Measurements from ENCODE around the gene PRKG1. TPM values are rescaled to one million over a fixed set of nuclear protein-coding genes. Genes with fewer than 3 reads are reported as not detected.

The PRKG1 gene
- total and polyA plus RNA-seq, 2 of the 4 experiments (the other 2 are of a cell fraction) = 3.5 to 18.3 TPM

- ChIA-PET POLR2A (ENCODE audit: unreplicated experiment) (no interaction called here), CTCF (no interaction called here)
- H3K4me1 ChIP-seq (ENCODE audit: control insufficient read depth, insufficient read depth, low read length) = no peaks in the 10 kb centered on the region
- no peaks in the 10 kb centered on the region for H3K36me3 ChIP-seq (ENCODE audit: control insufficient read depth, insufficient read depth, low read length)
- no peak overlapping the region for H2BK5ac ChIP-seq (ENCODE audit: low read depth, low read length, poor library complexity, severe bottlenecking)
- H2BK120ac ChIP-seq (ENCODE audit: low read depth, low read length) = no peak overlapping the region
- no peak overlapping the region for H4K8ac ChIP-seq (ENCODE audit: low read depth in 2 of 2, low read length in 2 of 2)
- no peak overlapping the region for H2AK5ac ChIP-seq (ENCODE audit: low read depth, low read length)
- H2AK9ac ChIP-seq (replicated peaks; ENCODE audit: low read depth, low read length, poor library complexity) = no peak overlapping the region
- no peak overlapping the region for H3K18ac ChIP-seq (ENCODE audit: low read depth, low read length)
- dilution Hi-C loops (cut with HindIII; ENCODE audit: low sequenced_read_pairs, unreplicated experiment) (no loop called here), in situ Hi-C loops (cut with MboI; ENCODE audit: low sequenced_read_pairs) (no loop called here), intact Hi-C loops (cut with micrococcal nuclease) (no loop called here)
- H3K9me3 ChIP-seq (ENCODE audit: control insufficient read depth, insufficient read depth, low read length) = no peaks in the 10 kb centered on the region
- no peak overlapping the region for H4K91ac ChIP-seq (ENCODE audit: insufficient read depth, low read depth, low read length)
- no peak overlapping the region for H3K56ac ChIP-seq (ENCODE audit: extremely low read depth, insufficient read depth, low read length)
- H3K27ac ChIP-seq (ENCODE audit: insufficient read depth, low read length) = no peak overlapping the region
- no peak overlapping the region for H3K4me3 ChIP-seq (ENCODE audit: insufficient read depth, low read depth, low read length)
- H3K4ac ChIP-seq (ENCODE audit: low read depth, low read length) = no peak overlapping the region
- H3K9ac ChIP-seq (ENCODE audit: low read depth, low read length) = no peak overlapping the region
- no peak overlapping the region for H3K23ac ChIP-seq (ENCODE audit: low read depth, low read length)
- ATAC-seq (ENCODE audit: low read depth) = no peak
- no peaks in the 10 kb centered on the region for H3K27me3 ChIP-seq (ENCODE audit: control insufficient read depth, insufficient read depth, low read length)
- no peaks in the 10 kb centered on the region for H3K9me1 ChIP-seq (ENCODE audit: insufficient read depth, low read length)
- H3K79me1 ChIP-seq (ENCODE audit: low read depth in 1 of 2, low read length in 2 of 2) = peaks cover 7 to 30% of the 10 kb centered on the region in 2 experiments; a peak in 3 of 4 replicates
- WGBS, 2 experiments (ENCODE audit: extremely low coverage in 2 of 2, insufficient read length in 1 of 2) = no CpG with 5 or more reads among the region's 1 CpG
- no peaks in the 10 kb centered on the region for H4K20me1 ChIP-seq (ENCODE audit: insufficient read depth, low read length)
- H3K4me2 ChIP-seq (ENCODE audit: low read depth, low read length) = no peak overlapping the region
- no peak overlapping the region for H3K14ac ChIP-seq (replicated peaks; ENCODE audit: low read depth, low read length)
- BruUV-seq (replicated peaks) = no TSS peak
- no peak for DNase-seq
- no peak overlapping the region for H2AFZ ChIP-seq (replicated peaks; ENCODE audit: low read length, poor library complexity)
- no peak overlapping the region for H4K5ac ChIP-seq (ENCODE audit: low read depth, low read length)
- H2BK15ac ChIP-seq (ENCODE audit: low read depth, low read length) = no peak overlapping the region
- H2BK20ac ChIP-seq (ENCODE audit: low read depth, low read length) = no peak overlapping the region
- TF ChIP-seq MAFK (IDR thresholded peaks at IDR 0.05; ENCODE audit: low read depth, low read length) (no peak), SMC3 (IDR thresholded peaks at IDR 0.05; ENCODE audit: low read depth, low read length) (no peak), NFE2L2 (IDR thresholded peaks at IDR 0.05; ENCODE audit: low read depth, low read length) (no peak), CHD1 (IDR thresholded peaks at IDR 0.05; ENCODE audit: low read depth, low read length) (no peak), BHLHE40 (IDR thresholded peaks at IDR 0.05; ENCODE audit: low read depth, low read length) (no peak), POLR2A (IDR thresholded peaks at IDR 0.05; ENCODE audit: low read depth, low read length) (no peak), RCOR1 (IDR thresholded peaks at IDR 0.05; ENCODE audit: insufficient replicate concordance, low read length) (no peak), MXI1 (IDR thresholded peaks at IDR 0.05; ENCODE audit: borderline replicate concordance, low read depth, low read length) (no peak), FOS (IDR thresholded peaks at IDR 0.05; ENCODE audit: low read depth, low read length) (no peak), RFX5 (IDR thresholded peaks at IDR 0.05; ENCODE audit: low read depth, low read length) (no peak), USF2 (IDR thresholded peaks at IDR 0.05; ENCODE audit: low read depth, low read length) (no peak), MAZ (IDR thresholded peaks at IDR 0.05; ENCODE audit: borderline replicate concordance, low read depth, low read length) (no peak), RAD21 (IDR thresholded peaks at IDR 0.05; ENCODE audit: low read length) (no peak)
Measured at GRCh38 chr10:51124852-51125251, 50.6 kb downstream of the PRKG1 start.
